ENCODE results near the gene KCNMB1. TPM values are rescaled to one million over a fixed set of nuclear protein-coding genes. Genes with fewer than 3 reads are reported as not detected.

Gene KCNMB1
- total and polyA plus RNA-seq, 2 of the 13 experiments (the other 11 are each of a cell fraction or from before 2014, with no cell fraction given): not detected

DNA sequence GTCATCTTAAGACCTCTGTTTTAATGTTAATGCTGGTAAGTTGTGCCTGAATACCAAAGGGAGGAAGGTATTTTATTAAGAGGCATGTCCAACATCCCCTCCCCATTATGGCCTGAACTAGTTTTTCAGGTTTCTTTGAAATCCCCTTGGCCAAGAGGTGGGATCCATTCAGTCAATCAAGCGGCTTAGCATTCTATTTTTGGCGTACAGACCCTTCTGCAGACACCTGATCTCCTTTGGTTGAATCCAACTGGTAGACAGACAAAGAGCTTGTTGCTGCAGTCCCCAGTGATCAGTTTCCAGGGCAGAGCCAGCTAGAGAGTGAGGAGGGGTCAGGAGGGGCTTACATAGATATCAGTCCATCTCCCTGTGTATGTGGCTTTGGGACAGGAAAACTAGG lies 7.9 kb upstream of the KCNMB1 start (continued):
- TF ChIP-seq GRHL1 (CRISPR knock-in tag; conservative IDR thresholded peaks at IDR 0.05) (no peak), WIZ (CRISPR knock-in tag; IDR thresholded peaks at IDR 0.05) (no peak), NCOA1 (CRISPR knock-in tag; IDR thresholded peaks at IDR 0.05) (no peak), ZSCAN31 (CRISPR knock-in tag; IDR thresholded peaks at IDR 0.05; ENCODE audit: low read depth) (no peak), TAF1 (CRISPR knock-in tag; IDR thresholded peaks at IDR 0.05) (no peak), NONO (IDR thresholded peaks at IDR 0.05) (no peak), NONO (CRISPR knock-in tag; conservative IDR thresholded peaks at IDR 0.05) (no peak), RELA (CRISPR knock-in tag; IDR thresholded peaks at IDR 0.05) (no peak), NFIC (IDR thresholded peaks at IDR 0.05; ENCODE audit: low read length) (no peak), IRF9 (CRISPR knock-in tag; IDR thresholded peaks at IDR 0.05; ENCODE audit: borderline replicate concordance) (no peak), NCOR1 (IDR thresholded peaks at IDR 0.05; ENCODE audit: borderline replicate concordance, low read length) (no peak), TOPORS (CRISPR knock-in tag; IDR thresholded peaks at IDR 0.05) (no peak), IKZF1 (IDR thresholded peaks at IDR 0.05) (no peak)

GRCh38 chr5:170393958-170394357 lies 4.8 kb upstream of the KCNMB1 start:
- ChIA-PET POLR2A (no interaction called here), CTCF (ENCODE audit: low intra/inter-chr PET ratio, low total read pairs) (no interaction called here)
- Histone ChIP-seq H3K9ac (ENCODE audit: insufficient read depth, low read depth, low read length) (no peak overlapping the region), H3K4me3 (replicated peaks in 1 of 3; ENCODE audit: insufficient read depth in 1 of 3, low read depth in 2 of 3, low read length in 3 of 3) (no peak overlapping the region), H2AFZ (ENCODE audit: low read length) (no peak overlapping the region), H3K36me3 (replicated peaks in 1 of 2; ENCODE audit: control insufficient read depth in 1 of 2, insufficient read depth in 2 of 2, low read length in 2 of 2) (no peaks in the 10 kb centered on the region), H3K4me2 (ENCODE audit: low read depth, low read length) (no peak overlapping the region), H3K79me2 (ENCODE audit: insufficient read depth, low read length) (no peaks in the 10 kb centered on the region), H4K20me1 (ENCODE audit: insufficient read depth, low read length) (no peaks in the 10 kb centered on the region), H3K27me3 (ENCODE audit: control insufficient read depth in 1 of 2, insufficient read depth in 2 of 2, low read length in 2 of 2) (peaks cover 0 to 9% of the 10 kb centered on the region in 2 experiments; a peak in 1 of 5 replicates), H3K9me3 (ENCODE audit: low read length) (no peaks in the 10 kb centered on the region), H3K4me1 (ENCODE audit: insufficient read depth, low read length) (no peaks in the 10 kb centered on the region), H3K27ac (ENCODE audit: extremely low read length, insufficient read depth, low read length) (no peak overlapping the region)
- no TSS peak for BruUV-seq (replicated peaks)
- DNase-seq (ENCODE audit: low spot score) (no peak), ATAC-seq (no peak), FAIRE-seq (no peak)
- in situ Hi-C loops (cut with HindIII; ENCODE audit: extremely low pct_ligation_motif_present, low pct_unique_long_range_greater_than_20kb): no loop called here
- intact Hi-C loops (cut with micrococcal nuclease; ENCODE audit: unreplicated experiment): no loop called here
- WGBS (ENCODE audit: low lambda C conversion rate): 71% methylated on average over 8 of the region's 8 CpGs
- no peak for TF ChIP-seq IRF1 (CRISPR knock-in tag; IDR thresholded peaks at IDR 0.05; ENCODE audit: low read depth)
- no peak for TF ChIP-seq ZNF839 (CRISPR knock-in tag; IDR thresholded peaks at IDR 0.05; ENCODE audit: borderline replicate concordance)
- no peak for TF ChIP-seq EED (CRISPR knock-in tag; IDR thresholded peaks at IDR 0.05)
- TF ChIP-seq ZNF232 (CRISPR knock-in tag; IDR thresholded peaks at IDR 0.05; ENCODE audit: borderline replicate concordance): no peak
- TF ChIP-seq KDM2A (CRISPR knock-in tag; IDR thresholded peaks at IDR 0.05; ENCODE audit: borderline replicate concordance, low read depth): no peak
- TF ChIP-seq ZBTB38 (CRISPR knock-in tag; IDR thresholded peaks at IDR 0.05): no peak
- TF ChIP-seq MAFG (CRISPR knock-in tag; IDR thresholded peaks at IDR 0.05): no peak
